Neural progenitor cell (in vitro differentiated cells): ENCODE measurements around the gene SNX17.

Experiments used
- EZH2 ChIP-seq: fragments of 200-600 bp; sonication (generic); IDR thresholded peaks from 2 replicates; pipeline ENCODE4 v1.6.1; 2017; ENCODE audit warnings: antibody characterized with exemption, mild to moderate bottlenecking, moderate library complexity
- EZH2phosphoT487 ChIP-seq: fragments of 200-600 bp; sonication (generic); IDR thresholded peaks from 2 replicates; pipeline ENCODE4 v1.6.1; 2017; ENCODE audit warnings: antibody characterized with exemption
- TF ChIP-seq, protein P1 (sequence below): fragments of 200-600 bp; sonication (generic); IDR thresholded peaks from 2 replicates; pipeline ENCODE4 v1.5.1; 2017; ENCODE audit warnings: antibody characterized with exemption, mild to moderate bottlenecking

DNA sequence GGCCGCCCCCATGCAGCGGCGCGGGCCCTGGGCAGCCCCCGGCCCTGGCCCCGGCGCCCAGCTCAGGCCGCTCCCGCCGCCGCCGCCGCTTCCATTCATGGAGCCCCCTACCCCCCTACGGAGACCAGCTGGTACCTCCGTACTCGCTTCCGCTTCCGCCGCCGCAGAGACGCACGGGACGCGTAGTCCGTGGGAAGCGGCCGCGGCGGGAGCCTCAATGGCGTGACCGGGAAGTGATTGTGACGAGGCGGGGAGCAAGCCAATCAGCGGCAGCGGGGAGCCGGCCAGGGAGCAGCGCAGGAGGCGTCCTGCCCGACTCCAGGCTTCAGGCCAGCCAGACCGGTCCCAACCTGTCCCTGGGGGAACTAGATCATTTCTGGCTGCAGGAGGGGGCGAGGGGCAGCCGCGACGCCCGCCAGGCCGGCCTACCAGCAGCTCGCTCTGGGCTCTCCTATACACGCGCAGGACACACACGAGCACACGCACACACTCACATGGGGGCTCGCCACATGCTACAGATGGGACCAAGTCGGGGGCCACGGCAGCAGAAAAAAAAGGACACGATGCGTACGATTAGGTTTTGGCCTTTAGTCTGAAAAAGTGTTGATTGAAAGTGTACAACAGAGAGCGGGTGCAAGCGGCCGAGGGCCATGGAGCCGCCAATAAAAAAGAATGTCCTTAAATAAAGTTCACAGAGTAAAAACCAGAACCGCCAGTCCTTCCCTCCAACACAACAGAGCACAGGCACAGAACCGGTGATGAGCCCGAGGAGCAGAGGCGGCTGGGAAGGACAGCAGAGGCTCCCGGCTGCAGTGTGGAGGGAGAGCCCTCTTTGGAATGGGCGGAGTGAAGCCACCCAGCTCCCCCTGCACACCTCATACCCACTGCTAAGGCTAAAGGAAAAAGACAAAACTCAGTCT lies 10.5 kb downstream of the SNX17 start, which contains the start of gene ZNF513:
- TF ChIP-seq, protein P1, sequence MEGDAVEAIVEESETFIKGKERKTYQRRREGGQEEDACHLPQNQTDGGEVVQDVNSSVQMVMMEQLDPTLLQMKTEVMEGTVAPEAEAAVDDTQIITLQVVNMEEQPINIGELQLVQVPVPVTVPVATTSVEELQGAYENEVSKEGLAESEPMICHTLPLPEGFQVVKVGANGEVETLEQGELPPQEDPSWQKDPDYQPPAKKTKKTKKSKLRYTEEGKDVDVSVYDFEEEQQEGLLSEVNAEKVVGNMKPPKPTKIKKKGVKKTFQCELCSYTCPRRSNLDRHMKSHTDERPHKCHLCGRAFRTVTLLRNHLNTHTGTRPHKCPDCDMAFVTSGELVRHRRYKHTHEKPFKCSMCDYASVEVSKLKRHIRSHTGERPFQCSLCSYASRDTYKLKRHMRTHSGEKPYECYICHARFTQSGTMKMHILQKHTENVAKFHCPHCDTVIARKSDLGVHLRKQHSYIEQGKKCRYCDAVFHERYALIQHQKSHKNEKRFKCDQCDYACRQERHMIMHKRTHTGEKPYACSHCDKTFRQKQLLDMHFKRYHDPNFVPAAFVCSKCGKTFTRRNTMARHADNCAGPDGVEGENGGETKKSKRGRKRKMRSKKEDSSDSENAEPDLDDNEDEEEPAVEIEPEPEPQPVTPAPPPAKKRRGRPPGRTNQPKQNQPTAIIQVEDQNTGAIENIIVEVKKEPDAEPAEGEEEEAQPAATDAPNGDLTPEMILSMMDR, result no peak
- no peak for TF ChIP-seq EZH2
- TF ChIP-seq EZH2phosphoT487, result no peak
